ENCODE measurements around the gene DNAJC30. TPM values are rescaled to one million over a fixed set of nuclear protein-coding genes. Genes with fewer than 3 reads are reported as not detected.

The DNAJC30 gene
- total RNA-seq, 1 experiment from 2014 or later, result 2.5 TPM

DNA sequence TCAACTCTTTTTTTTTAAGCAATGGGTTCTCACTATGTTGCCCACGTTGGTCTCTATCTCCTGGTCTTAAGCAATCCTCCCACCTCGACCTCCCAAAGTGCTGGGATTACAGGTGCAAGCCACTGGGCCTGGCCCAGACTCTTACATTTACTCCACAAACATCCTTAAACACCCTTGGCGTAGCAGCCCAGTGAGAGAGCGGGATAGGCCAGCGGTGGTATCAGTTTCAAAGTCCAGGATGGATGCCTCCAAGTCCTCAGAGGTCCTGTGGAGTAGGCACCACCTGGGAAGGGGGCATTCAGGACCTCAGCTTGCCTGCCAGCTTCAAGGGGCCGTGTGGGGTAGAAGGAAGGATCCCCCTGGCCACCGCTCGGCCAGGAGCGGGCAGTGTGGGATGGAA is 33.7 kb downstream of the DNAJC30 start:
- no peak for DNase-seq (ENCODE audit: low read depth)

DNA sequence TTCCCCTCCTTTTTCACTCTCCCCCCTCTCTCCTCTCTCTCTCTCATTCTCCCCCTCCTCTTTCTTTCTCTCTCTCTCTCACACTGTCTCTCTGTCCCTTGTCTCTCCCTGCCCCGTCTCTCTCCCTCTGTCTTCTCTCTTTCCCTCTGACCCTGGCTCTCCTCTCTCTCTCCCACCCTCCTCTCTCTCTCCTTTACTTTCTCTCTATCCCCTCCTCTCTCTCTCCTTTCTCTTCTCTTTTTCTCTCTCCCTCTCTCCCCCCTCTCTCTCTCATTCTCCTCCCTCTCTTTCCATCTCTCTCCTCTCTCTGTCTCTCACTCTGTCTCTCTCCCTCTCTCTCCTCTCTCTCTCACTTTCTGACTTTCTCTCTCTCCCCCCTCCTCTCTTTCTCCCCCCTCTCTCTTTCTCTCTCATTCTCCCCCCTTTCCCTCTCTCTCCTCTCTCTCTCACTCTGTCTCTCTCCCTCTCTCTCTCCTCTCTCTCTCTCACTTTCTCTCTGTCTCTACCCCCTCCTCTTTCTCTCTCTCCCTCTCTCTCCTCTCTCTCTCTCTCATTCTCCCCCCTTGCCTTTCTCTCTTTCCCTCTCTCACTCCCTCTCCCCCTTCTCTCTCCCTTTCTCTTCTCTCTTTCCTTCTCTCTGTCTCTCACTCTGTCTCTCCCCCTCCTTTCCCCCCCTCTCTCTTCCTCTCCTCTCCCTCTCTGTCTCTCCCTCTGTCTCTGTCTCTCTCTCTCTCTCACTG is 34.5 kb downstream of the DNAJC30 start:
- no peak for DNase-seq (ENCODE audit: low read depth)

DNA sequence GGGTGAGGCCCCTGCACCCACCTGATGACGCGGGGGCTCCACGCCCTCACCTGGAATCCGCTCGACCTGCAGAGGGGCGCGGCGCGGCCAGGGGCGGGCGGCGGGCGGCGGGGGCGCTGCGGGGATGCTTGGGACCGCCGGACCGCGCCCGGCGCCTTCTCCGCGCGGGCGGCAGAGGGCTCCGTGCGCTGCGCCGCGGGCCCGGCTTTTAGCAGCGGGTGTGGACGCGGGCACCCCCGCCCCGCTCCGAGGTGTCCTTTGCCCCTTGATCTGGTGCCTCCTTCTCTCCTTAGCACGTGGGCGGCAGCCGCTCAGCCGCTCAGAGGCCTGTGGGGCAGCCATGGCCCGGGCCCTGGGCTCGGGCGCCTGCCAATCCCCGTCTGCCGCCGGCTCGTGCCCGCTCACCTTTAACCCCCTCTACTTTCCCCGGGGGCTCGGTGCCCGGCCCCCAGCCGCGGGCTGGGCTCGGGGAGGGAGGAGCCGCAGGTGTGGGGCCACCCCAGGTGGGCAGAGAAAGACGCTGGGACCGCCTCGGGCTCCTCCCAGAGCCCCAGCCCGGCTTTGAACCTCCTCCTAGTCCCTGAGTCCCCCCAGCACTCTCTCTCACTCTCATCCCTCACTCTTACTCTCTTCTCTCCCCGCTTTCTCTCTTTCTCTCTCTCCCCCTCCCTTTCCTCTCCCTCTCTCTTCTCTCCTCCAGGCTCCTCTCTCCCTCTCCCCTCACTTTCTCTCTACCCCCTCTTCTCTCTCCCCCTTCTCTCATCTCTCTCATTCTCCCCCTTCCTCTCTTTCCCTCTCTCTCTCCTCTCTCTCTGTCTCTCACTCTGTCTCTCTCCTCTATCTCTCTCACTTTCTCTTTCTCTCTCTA is 35.3 kb downstream of the DNAJC30 start:
- DNase-seq (ENCODE audit: low read depth), result no peak

DNA sequence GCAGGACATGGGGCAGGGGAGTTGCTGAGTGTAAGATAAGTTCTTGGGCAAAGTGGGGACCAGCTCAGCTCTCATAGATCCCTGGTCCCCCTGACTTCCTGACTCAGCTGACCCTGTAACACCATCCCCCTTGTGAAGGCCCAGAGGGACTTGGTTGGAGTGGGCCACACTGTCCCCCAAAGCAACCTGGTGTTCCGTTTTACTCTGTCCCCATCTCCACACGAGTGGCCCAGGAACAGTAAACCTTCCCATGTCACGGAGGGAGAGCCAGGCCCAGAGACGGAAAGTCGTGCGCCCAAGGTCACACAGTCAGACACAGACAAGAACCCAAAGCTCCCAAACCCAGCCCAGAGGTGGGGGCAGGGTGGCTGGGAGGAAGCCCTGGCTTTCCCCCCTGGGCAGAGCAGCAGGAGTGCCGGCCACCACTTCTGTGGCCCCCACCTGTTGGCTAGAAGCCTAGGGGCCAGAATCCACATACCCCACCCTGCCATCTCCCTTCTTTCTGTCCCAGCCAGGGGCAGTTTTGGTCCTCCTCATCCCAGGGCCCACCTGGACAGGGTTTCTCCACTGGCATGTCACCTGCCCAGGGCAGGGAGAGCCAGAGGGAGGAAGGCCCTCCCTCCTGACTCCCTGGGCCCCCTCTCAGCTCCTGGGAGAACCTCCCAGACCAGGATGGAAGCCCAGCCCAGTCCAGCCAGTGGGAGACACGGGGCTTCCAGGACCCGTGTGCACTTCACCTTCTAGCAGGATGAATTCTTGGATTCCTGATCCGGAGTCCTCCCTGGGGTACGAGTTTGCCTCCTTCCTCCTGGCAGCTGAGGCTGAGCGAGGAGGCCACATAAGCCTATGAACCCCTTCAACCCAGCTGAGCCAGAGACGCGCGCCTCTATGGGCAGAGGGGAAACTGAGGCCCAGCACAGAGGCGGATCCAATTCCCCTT is 36.2 kb downstream of the DNAJC30 start:
- no peak for DNase-seq (ENCODE audit: low read depth)

DNA sequence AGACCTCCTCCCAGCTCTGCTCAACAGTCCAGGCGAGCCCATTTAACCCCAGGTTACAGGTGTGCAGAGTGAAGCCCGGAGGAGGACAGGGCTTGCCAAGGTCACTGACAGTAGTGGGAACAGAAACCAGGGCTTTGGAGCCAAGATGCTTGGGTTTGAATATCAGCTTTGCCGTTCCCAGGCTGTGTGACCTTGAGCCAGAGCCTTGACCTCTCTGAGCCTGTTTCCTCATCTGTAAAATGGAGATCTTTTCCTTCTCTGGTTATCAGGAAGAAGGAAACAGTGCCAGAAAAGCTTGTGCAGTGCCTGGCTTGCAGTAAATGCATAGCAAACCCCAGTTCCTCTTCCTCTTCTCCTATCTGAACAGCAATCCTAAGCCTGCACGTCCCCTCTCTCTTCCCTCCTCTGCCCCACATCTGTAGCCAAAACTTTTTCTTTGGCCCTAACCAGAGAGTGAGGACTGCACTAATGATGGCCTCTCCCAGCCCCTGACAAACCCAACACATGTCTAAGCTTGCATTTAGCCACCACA is 37.5 kb downstream of the DNAJC30 start:
- DNase-seq (ENCODE audit: low read depth), result no peak

DNA sequence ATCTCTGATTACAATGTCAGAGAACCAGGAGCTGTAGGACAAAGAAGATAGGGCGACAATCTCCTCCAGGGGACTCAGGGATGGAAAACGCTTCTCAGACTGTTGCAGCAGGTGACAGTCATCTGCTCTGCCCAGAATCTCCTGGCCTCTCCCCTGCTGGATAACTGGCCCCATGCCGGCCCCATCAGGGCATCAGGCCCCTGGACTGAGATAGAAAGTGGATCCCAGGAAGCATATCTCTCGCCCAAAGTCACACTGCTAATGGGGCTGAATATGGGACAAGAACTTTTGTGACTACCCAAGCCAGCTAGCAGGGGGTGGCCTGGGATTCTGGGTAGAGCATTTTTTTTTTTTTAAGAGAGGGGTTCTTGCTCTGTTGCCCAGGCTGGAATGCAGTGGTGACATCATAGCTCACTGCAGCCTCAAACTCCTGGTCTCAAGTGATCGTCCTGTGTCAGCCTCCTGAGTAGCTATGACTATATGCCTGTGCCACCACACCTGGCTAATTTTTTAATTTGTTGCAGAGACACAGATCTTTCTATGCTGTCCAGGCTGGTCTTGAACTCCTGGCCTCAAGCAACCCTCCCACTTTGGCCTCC is 38.5 kb downstream of the DNAJC30 start:
- DNase-seq (ENCODE audit: low read depth), result no peak

GRCh38 chr7:73642834-73643233 is 40.4 kb downstream of the DNAJC30 start:
- DNase-seq (ENCODE audit: low read depth), result no peak

GRCh38 chr7:73638911-73639310 is 44.3 kb downstream of the DNAJC30 start:
- no peak for DNase-seq (ENCODE audit: low read depth)

GRCh38 chr7:73635428-73636200 is 47.6 kb downstream of the DNAJC30 start:
- no peak for DNase-seq (ENCODE audit: low read depth)

GRCh38 chr7:73633844-73634243 is 49.4 kb downstream of the DNAJC30 start:
- no peak for DNase-seq (ENCODE audit: low read depth)

DNA sequence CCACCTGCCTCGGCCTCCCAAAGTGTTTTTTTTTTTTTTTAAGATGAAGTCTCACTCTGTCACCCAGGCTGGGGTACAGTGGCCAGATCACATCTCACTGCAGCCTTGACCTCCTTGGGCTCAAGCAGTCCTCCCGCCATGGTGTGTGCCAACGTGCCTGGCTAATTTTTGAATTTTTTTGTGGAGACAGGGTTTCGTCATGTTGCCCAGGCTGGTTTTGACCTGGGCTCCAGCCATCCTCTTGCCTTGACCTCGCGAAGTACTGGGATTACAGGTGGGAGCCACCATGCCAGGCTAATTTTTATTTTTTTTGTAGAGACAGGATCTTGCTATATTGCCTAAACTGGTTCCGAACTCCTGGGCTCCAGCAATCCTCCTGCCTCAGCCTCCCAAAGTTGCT is 49.9 kb downstream of the DNAJC30 start:
- DNase-seq (ENCODE audit: low read depth), result no peak

DNA sequence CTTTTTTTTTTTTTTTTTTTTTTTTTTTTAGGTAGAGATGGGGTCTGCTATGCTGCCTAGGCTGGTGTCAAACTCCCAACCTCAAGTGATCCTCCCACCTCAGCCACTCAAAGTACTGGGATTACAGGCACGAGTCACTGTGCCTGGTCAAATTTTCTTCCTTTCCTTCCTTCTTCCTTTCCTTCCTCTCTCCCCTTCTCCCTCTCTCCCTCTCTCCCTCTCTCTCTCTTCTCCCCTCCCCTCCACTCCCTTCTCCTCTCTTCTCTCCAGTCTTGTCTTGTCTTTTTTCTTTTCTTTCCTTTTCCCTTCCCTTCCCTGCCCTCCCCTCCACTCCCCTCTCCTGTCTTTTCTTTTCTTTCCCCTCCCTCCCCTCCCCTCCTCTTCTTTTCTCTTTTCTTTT is 51.7 kb downstream of the DNAJC30 start:
- no peak for DNase-seq (ENCODE audit: low read depth)

Other genes starting within 250 kb of the DNAJC30 start
- 0.60 and 0.88 TPM in 2 replicates for gene FZD9, start 249.7 kb downstream of the DNAJC30 start, total RNA-seq (2014; rRNA removed; shearing (Covaris generic))
- gene BAZ1B, start 161.2 kb downstream of the DNAJC30 start, total RNA-seq (2014; rRNA removed; shearing (Covaris generic)), result 54.2 and 60.4 TPM in 2 replicates
- 32.8 and 33.1 TPM in 2 replicates for gene BCL7B, start 125.8 kb downstream of the DNAJC30 start, total RNA-seq (2014; rRNA removed; shearing (Covaris generic))
- gene TBL2, start 104.9 kb downstream of the DNAJC30 start, total RNA-seq (2014; rRNA removed; shearing (Covaris generic)), result 78.9 and 88.3 TPM in 2 replicates
- gene MLXIPL, start 58.9 kb downstream of the DNAJC30 start, total RNA-seq (2014; rRNA removed; shearing (Covaris generic)), result not detected in 2 replicates
- 2.0 and 2.1 TPM in 2 replicates for gene VPS37D, start 15.6 kb downstream of the DNAJC30 start, total RNA-seq (2014; rRNA removed; shearing (Covaris generic))
- gene BUD23, start 144 bp upstream of the DNAJC30 start, total RNA-seq (2014; rRNA removed; shearing (Covaris generic)), result 54.5 and 55.3 TPM in 2 replicates
- 36.4 and 45.6 TPM in 2 replicates for gene STX1A, start 36.2 kb upstream of the DNAJC30 start, total RNA-seq (2014; rRNA removed; shearing (Covaris generic))
- gene ABHD11, start 55.3 kb upstream of the DNAJC30 start, total RNA-seq (2014; rRNA removed; shearing (Covaris generic)), result 19.8 and 20.7 TPM in 2 replicates
- gene CLDN3, start 86.8 kb upstream of the DNAJC30 start, total RNA-seq (2014; rRNA removed; shearing (Covaris generic)), result not detected in 2 replicates
- gene CLDN4, start 147.5 kb upstream of the DNAJC30 start, total RNA-seq (2014; rRNA removed; shearing (Covaris generic)), result 0.49 and 1.2 TPM in 2 replicates
- gene METTL27, start 159.1 kb upstream of the DNAJC30 start, total RNA-seq (2014; rRNA removed; shearing (Covaris generic)), result 0.12 and 0.29 TPM in 2 replicates
- not detected in 2 replicates for gene TMEM270, start 177.7 kb upstream of the DNAJC30 start, total RNA-seq (2014; rRNA removed; shearing (Covaris generic))

Measured in RPMI7951 (cell line).